Lower leg skin (tissue), 4 donors: ENCODE data around the gene NDRG2. TPM values are rescaled to one million over a fixed set of nuclear protein-coding genes. Genes with fewer than 3 reads are reported as not detected.

Experiments
- DNase-seq, 2 donors: peaks; one replicate each; pipeline ENCODE4 v3.0.0-alpha.2; 2019; ENCODE audit warnings: low spot score in 2 of 2
- H3K4me3 ChIP-seq: fragments of 200-600 bp; sonication (generic); 2 replicates; pipeline ENCODE4 v1.5.1; 2017; ENCODE audit warnings: mild to moderate bottlenecking, low read depth; ENCODE audit not compliant: poor library complexity, severe bottlenecking
- POLR2A ChIP-seq, 2 donors: fragments of 450-650 bp; IDR thresholded peaks; one replicate each; pipeline ENCODE4 v1.6.1; 2016 to 2017; ENCODE audit warnings: antibody characterized with exemption in 2 of 2, mild to moderate bottlenecking in 1 of 2, moderate library complexity in 1 of 2
- WGBS, 2 donors: methylation state at CpG; one replicate each; pipeline ENCODE4 v1.1.5; 2018; 5-methylcytosine and 5-hydroxymethylcytosine counted together
- intact Hi-C: fragments of 100-400 bp; cut with DNase I; formaldehyde crosslinking; loops from one replicate; pipeline ENCODE4 v1.15.0; 2023; ENCODE audit warnings: low total_unique reads
- total RNA-seq, 4 donors: library from RNA; depleted of rRNA; stranded (reverse); fragments of >200 nt; gene quantifications; one replicate each; pipeline ENCODE4 v1.1.0, GENCODE V29; 2016
- TF ChIP-seq, protein P1 (sequence below), 3 donors: fragments of 450-650 bp; IDR thresholded peaks; one replicate each; pipeline ENCODE4 v1.5.1; 2016; ENCODE audit warnings: antibody characterized with exemption in 3 of 3, mild to moderate bottlenecking in 3 of 3, moderate library complexity in 2 of 3

NDRG2 gene
- total RNA-seq, 4 donors from 2014 or later = 186 to 475 (median 282) TPM

DNA sequence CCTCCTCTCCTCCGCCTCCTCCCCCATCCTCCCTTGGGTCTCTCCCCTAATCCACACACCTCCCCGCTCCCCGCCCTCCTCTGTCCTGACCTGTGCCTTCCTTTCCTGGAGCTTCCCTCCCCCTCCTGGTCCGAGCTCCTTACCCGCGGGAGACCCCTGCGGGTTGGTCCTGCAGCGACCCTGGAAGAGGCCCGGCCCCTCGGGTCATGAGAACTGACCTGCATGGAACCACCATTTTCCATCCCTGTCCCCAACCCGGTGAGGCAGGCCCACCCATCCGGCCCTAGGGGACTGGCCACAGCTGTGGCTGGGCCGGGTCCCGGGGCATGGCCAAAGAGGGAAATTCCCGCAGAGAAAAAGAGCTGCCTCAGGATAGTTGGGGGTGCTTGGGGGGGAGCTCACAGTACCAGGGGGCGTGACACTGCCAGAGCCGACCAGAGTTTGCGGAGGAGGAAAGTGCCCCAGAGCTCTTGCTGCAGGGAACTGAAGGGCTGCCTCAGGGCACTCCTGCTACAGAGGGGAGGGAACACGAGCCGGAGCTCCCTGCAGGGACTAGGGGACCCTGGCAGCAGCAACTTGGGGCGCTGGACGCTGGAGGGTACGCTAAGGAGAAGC lies 45.9 kb upstream of the NDRG2 start:
- H3K4me3 ChIP-seq = peak overlapping the region; percentile 55
- intact Hi-C loops = no loop called here
- 0% methylated on average over 20 to 23 of the region's 23 CpGs for WGBS, 2 donors
- peak in 1 of 2 donors; percentile 89 for DNase-seq
- no peak for TF ChIP-seq POLR2A (IDR thresholded peaks at IDR 0.05)
- TF ChIP-seq, protein P1, sequence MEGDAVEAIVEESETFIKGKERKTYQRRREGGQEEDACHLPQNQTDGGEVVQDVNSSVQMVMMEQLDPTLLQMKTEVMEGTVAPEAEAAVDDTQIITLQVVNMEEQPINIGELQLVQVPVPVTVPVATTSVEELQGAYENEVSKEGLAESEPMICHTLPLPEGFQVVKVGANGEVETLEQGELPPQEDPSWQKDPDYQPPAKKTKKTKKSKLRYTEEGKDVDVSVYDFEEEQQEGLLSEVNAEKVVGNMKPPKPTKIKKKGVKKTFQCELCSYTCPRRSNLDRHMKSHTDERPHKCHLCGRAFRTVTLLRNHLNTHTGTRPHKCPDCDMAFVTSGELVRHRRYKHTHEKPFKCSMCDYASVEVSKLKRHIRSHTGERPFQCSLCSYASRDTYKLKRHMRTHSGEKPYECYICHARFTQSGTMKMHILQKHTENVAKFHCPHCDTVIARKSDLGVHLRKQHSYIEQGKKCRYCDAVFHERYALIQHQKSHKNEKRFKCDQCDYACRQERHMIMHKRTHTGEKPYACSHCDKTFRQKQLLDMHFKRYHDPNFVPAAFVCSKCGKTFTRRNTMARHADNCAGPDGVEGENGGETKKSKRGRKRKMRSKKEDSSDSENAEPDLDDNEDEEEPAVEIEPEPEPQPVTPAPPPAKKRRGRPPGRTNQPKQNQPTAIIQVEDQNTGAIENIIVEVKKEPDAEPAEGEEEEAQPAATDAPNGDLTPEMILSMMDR (IDR thresholded peaks at IDR 0.05) = no peak

- WGBS, 2 donors = 0% methylated on average over 19 to 34 of the region's 63 CpGs
- DNase-seq = peak in 1 of 2 donors; percentile 90
- intact Hi-C loops = no loop called here
- TF ChIP-seq, protein P1 (IDR thresholded peaks at IDR 0.05) = no peak
- no peak for TF ChIP-seq POLR2A (IDR thresholded peaks at IDR 0.05)
- peak within 1 kb of the TSS; percentile 55 for H3K4me3 ChIP-seq
Measured at GRCh38 chr14:21070083-21070609, 45.3 kb upstream of the NDRG2 start, which contains the start of gene ARHGEF40. TSS of gene ARHGEF40 (plus strand) at chr14:21070304. CDS start at chr14:21070397, 93 bp downstream.

GRCh38 chr14:21069388-21070082 lies 44.7 kb upstream of the NDRG2 start:
- WGBS, 2 donors = 4% methylated on average over 28 to 31 of the region's 40 CpGs
- peak overlapping the region; percentile 55 for H3K4me3 ChIP-seq
- no peak for TF ChIP-seq POLR2A (IDR thresholded peaks at IDR 0.05)
- TF ChIP-seq, protein P1 (IDR thresholded peaks at IDR 0.05) = no peak
- intact Hi-C loops = no loop called here
- DNase-seq = peak in 1 of 2 donors; percentile 89

DNA sequence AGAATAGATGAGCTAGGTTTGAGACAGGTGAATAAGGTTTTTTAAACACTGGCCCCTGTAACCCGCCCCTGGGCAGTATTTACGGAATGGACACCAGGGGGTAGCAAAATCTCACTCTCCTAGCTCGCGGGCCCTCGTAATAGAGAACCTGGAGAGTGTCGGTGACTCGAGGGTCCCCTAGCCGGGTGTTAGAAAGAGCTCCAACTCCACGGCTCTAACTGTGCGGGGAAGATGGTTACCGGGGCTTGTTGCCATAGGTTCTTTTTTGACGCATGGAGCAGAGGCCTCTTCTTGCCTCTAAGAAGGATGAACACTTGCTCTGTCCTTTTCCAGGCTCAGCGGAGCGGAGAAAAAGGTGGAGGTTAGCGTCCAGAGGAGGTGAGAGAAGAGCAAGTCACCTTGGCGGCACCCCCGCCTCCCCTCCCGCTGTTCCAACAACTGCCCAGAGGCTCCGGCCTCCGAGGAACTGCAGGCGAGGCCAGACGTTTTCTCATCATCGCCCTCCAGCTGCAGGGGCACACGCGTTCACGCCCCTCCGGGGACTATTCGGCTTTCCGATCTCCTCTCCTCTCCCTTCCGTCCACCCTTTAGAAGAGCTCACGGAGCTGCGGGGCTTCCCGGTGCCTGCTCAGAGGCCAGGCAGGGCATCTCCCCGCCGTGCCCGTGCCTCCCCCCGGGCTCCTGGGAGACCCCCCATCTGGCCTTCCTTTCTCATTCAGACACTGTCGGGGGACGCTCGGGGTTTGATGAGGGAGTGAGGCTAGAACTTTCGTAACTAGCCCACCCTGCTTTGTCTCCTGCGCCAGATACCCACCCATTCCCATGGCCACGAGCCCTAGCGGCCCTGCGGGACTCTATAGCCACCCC lies 43.9 kb upstream of the NDRG2 start:
- 13 to 25% methylated on average over 45 of the region's 45 CpGs for WGBS, 2 donors
- peak in 1 of 2 donors; percentile 88 for DNase-seq
- peak overlapping the region; percentile 5 for H3K4me3 ChIP-seq
- intact Hi-C loops = no loop called here
- TF ChIP-seq, protein P1 (IDR thresholded peaks at IDR 0.05) = peak in 1 of 3 donors; percentile 48
- TF ChIP-seq POLR2A (IDR thresholded peaks at IDR 0.05) = no peak

DNA sequence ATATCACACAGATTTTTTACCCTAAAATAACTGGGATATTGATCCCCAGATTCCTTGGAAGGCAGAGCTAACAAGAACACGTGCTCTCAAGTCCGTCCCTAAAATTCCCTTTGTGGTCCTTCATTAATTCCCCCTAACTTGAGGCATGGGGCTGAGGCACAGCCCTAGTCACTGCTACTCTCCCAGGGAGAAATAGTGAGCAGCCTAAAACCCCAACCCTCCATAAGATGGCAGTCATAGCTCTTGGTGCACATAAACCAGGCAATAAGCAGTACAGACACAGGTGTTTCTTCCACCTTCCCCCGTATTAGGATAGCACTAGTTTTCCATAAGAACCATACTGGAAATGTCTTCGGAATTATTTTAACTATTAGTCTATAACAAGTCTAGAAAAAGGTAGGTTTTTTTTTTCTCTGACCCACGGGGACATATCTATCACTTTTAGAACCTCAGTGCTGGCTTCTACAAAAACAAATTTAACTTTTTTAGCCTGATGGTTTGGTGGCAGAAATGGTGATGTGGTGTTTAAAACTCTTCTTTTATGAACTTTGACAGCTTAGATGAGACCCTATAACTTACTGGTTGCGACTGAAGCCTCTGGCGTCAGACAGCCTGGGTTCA lies 42.1 kb upstream of the NDRG2 start:
- peak in 1 of 2 donors; percentile 37 for DNase-seq
- TF ChIP-seq, protein P1 (IDR thresholded peaks at IDR 0.05) = no peak
- no peak for TF ChIP-seq POLR2A (IDR thresholded peaks at IDR 0.05)
- intact Hi-C loops = no loop called here
- WGBS, 2 donors = 70 to 71% methylated on average over 7 of the region's 7 CpGs
- no peak overlapping the region for H3K4me3 ChIP-seq
